Stimulated activated CD4-positive, alpha-beta T cell treated with anti-CD3 and anti-CD28 coated beads, Interleukin-12 subunit alpha, Interleukin-12 subunit beta, amount 100 ng/mL, for 4 hours (primary cell): ENCODE results near the gene LRP6.
"Not testable (repeated sequence)": the region's sequence is repeated elsewhere in the genome, so short reads cannot be mapped to it uniquely, and the experiment has no call there.

Experiments
- DNase-seq: peaks from one replicate; pipeline ENCODE4 v3.0.0-alpha.2; 2020

The LRP6 gene

GRCh38 chr12:12266873-12267741, at the start of gene LRP6:
Gene LRP6, minus strand, starts transcription at chr12:12267044. Its CDS starts 309 bp downstream, at chr12:12266735.
- peak; percentile 78 for DNase-seq

- no peak for DNase-seq
These were observed 49.0 kb upstream of the LRP6 start for GRCh38 chr12:12315838-12316237.

- not testable (repeated sequence) for DNase-seq
These were observed 43.9 kb upstream of the LRP6 start for GRCh38 chr12:12310695-12311094.

- DNase-seq = no peak
These were observed 38.9 kb upstream of the LRP6 start for GRCh38 chr12:12305568-12306300.

- no peak for DNase-seq
These were observed 36.1 kb upstream of the LRP6 start for GRCh38 chr12:12302976-12303375.

- DNase-seq = no peak
These were observed 34.3 kb upstream of the LRP6 start for GRCh38 chr12:12301122-12301521.

- DNase-seq = no peak
These were observed 30.5 kb upstream of the LRP6 start for GRCh38 chr12:12297201-12297830.

- no peak for DNase-seq
These were observed 27.6 kb upstream of the LRP6 start for GRCh38 chr12:12294215-12295005.

GRCh38 chr12:12290206-12290605, 23.4 kb upstream of the LRP6 start:
- DNase-seq = no peak

- no peak for DNase-seq
These were observed 19.6 kb upstream of the LRP6 start for GRCh38 chr12:12286441-12286840.

- no peak for DNase-seq
These were observed 16.0 kb upstream of the LRP6 start for GRCh38 chr12:12282761-12283425.

- DNase-seq = no peak
These were observed 15.4 kb upstream of the LRP6 start for GRCh38 chr12:12282202-12282601.

GRCh38 chr12:12281134-12281533, 14.3 kb upstream of the LRP6 start:
- no peak for DNase-seq

GRCh38 chr12:12278899-12279298, 12.1 kb upstream of the LRP6 start:
- DNase-seq = no peak

- no peak for DNase-seq
These were observed 9.0 kb upstream of the LRP6 start for GRCh38 chr12:12275874-12276273.

GRCh38 chr12:12273291-12273957, 6.6 kb upstream of the LRP6 start:
- no peak for DNase-seq

- DNase-seq = no peak
These were observed 6.0 kb upstream of the LRP6 start for GRCh38 chr12:12272869-12273268.

GRCh38 chr12:12270226-12270625, 3.4 kb upstream of the LRP6 start:
- DNase-seq = no peak

- no peak for DNase-seq
These were observed 927 bp upstream of the LRP6 start for GRCh38 chr12:12267742-12268200.

GRCh38 chr12:12266389-12266872, 413 bp downstream of the LRP6 start:
- no peak for DNase-seq
